CD4-positive, alpha-beta T cell treated with Interferon alpha-2 for 1 hour (primary cell): ENCODE results near the gene PRKN.
"Not testable (repeated sequence)": the region's sequence is repeated elsewhere in the genome, so short reads cannot be mapped to it uniquely, and the experiment has no call there.

Source experiments
- DNase-seq, 2 donors: peaks; one replicate each; pipeline ENCODE4 v3.0.0-alpha.2; 2020 to 2022

PRKN gene

DNA sequence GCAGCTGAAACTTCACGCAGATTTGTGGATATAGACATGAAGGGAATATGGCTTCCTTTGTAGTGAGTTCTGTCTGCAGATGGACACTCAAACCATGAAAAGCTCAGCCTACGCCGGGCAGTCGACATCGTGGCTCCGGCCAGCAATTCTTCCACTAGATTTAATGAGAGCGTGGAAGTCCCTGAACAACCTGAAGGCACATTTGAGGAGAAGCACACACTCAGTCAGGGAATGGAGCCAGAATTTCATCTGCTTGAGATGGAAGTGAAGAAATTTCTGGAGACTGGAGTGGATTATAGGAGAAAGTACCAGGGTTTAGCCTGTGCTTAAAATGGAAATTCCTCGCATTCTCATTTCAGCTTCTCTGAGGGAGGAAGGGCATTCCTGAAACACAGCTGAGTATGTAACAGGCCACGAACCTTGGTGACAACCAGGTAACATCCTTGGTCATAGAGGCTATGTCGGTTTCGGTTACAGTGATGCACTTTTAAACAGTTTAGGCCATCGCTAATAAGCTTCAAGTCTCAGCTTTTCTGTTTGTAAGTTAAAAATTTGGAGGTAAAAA lies 1373.2 kb downstream of the PRKN start:
- DNase-seq, result no peak

DNA sequence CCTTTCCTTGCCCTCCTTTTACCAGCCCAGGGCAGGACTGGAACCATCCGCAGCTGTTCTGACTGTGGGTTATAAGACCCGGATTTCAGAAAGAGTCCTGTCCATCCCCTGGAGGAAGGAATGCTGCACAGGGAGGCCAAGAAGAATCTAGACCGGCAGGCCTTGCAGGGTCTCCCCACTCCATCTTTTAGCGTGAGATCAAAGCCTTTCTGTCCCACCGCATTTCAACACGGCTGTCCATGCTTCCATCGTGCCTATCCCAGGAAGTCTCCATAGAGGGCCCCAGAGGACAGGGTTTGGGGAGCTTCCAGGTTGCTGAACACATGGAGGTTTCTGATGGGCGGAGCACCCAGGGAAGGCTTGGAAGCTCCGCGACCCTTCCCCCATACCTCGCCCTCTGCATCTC lies 1374.4 kb downstream of the PRKN start:
- no peak for DNase-seq

DNA sequence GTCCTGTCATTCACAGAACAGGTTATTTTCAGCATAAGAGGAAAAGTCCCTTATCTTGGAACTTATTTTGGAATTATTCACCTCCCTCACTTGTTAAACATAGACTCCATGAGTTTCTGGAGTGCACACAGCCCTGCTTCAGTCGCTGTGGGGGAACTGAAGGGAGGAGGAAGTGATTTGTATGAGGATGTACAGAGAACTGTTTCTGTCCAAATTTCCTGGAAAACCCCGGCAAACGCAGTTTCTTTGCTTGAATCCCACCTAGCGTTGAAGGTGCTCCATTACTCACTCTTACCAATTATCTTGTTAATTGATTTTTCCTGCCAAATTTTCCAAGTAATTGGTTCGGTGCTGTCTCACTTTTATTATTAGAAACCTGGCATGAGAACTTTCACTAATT lies 1375.7 kb downstream of the PRKN start:
- DNase-seq, result no peak

DNA sequence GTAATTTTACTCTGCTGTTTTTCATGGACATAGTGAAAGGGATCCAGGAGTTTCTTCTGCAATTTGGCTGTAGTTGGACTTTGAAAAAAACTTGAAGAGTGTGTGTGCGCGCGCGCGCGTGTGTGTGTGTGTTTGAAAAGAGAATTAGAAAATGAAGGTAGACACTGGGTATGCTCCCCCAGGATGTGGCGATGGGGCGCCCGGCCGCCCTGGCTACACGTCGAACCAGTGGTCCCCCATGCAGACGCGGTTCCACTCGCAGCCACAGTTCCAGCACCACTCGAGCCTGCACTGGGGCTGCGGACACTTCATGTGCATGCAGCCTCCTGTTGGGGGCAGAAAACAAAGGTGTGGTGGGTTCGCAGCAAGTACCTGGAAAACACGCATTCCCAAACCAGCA lies 1377.7 kb downstream of the PRKN start:
- no peak for DNase-seq

DNA sequence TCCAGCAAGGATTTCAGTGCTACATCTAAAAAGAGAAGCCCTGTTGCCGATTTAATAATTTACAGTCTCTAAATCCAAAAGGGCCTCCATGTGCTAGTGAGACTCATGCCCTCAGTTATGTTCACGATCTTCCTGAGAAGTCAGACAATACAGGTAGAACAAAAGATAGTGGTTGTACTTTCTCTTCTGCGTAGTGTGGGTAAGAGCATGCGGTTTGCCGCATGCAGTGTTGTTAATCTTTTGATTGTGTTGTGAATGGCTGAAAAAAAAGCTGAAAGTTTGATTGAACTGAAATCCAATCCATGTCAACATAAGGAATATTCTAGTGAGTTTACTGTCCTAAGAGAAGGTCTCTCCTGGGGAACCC lies 1379.0 kb downstream of the PRKN start:
- no peak for DNase-seq

DNA sequence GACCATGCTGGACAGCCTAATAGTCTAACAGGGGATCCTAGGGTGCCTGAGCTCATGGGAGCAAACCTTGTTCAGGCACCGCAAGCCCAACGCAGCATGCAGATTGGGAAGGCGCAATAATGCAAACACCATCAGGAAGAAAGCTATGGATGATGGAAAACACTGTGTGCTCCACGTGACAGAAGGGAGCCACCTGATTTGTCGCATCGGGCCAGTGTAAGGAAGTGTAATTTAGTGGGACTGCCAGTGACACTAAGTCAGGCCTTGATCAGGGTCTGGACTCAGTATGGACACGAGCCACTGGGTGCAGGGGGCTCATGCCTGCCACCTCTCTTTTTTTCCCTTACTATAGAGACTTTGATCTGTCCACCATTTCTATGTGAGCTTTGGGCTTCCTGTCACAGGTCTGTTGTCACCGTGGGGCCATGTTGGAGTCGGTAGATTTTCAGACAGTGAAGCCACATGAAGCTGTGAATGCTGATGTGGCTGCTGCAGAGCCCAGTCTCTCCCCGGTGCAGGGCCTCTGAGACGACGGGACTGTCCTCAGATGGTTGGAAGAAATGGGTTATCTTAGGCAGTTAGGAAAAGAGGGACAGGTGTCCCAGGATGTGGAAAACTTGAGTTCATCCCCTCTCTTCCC lies 1379.5 kb downstream of the PRKN start:
- no peak for DNase-seq

DNA sequence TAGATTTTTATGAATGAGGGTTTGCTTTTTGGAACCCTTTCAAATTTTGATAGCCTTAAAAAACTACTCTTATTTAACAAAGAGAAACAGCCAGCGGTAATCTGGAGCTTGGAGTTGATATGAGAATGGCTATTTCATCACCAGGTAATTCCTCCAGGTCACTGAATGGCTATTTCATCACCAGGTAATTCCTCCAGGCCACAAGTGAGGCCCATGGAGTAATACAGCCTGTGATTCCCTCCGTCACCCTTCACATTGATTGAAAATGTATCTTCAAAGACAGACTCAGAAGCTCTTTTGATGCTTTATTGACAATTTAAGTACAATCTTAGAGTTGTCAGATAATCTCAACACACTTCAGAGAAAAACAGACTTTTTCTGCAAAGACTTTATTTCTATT lies 1380.4 kb downstream of the PRKN start:
- DNase-seq, result no peak

DNA sequence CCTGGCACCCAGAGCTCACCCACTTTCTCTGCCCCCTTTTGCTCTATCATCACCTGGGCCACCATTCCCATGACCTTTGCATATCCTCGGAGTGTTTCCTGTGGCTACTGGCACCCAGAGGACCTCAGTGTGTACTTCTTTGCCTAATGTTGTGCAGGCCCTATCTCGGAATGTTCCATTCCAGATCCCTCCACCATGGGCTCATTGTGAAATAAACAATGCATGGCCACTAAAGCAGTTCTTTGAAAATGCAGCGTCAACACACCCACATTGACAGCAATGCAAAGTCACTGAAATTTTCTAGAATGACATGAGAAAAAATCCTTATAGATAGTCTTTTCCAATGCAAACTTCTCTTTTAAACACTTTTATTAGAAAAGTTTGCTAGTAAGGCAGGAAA lies 1380.8 kb downstream of the PRKN start:
- no peak for DNase-seq

DNA sequence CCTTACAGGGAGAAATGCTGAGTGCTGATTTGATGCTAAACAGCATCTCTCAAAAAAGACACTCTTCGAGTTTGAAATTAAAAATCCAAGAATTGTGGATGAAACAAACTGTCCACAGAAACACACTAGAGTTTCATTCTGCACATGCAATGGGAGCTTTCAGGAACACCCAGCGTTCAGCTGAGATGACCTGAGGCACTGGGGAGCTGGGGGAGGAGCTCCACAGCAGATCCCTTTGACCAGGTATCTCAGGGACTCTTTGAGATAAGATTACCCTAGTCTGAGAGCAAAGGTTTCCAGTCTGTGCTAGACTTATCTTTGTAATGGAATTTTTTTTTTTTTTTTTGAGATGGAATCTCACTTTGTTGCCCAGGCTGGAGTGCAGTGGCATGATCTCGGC lies 1382.9 kb downstream of the PRKN start:
- no peak for DNase-seq

DNA sequence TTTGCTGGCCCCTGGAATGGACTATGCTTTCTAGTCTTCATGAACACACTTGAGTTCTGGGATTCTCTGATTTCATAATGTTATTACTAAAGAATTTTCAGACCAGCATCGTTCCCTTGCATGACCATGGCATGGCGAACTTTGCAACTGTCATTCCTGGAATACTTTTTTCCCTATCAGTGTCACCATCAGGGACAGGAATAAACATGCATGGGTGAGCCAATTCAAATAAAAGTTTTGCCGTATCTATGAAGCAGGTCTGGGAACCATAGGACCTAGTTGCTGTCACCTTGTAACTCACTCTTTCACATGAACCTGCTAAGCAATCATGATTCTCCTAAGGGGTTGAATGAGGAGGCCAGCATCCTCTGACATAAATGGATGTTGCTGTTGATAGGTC lies 1385.5 kb downstream of the PRKN start:
- DNase-seq, result no peak

DNA sequence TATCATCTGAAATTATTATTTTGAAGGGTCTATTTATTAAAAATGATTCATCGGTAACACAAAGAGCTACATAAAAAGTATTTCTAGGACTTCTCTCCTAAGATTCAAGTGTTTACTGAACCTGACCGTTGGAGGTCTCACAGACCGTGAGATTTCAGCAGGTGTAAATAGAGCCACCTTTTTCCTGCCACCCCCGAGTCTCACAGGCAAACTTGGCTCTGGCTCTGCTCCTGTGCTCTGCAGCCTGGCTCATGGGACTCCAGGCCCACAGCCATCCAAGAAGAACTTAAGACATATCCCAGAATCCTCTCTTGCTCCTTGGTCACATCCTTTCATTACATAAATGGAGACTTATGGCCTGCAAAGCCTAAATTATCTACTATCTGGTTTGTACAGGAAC lies 1385.9 kb downstream of the PRKN start:
- no peak for DNase-seq

DNA sequence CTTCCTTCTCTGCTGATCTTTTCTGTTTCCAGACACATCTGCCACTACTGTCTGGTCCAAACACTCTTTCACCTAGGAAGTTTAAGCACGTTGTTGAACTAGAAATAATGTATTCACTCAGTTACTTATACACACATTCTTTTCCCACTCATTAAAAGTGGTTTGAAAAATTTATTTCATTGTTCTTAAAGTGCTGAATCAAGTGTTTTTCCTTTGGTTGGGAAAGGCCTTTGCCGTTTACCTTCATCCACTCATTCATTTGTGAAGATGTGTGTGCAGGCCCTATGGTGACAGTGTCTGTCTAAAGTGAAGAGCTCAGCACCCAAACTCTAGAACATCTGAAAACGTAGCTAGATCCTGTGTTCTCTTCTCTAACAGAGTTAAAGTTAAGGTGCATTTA lies 1389.6 kb downstream of the PRKN start:
- no peak for DNase-seq

DNA sequence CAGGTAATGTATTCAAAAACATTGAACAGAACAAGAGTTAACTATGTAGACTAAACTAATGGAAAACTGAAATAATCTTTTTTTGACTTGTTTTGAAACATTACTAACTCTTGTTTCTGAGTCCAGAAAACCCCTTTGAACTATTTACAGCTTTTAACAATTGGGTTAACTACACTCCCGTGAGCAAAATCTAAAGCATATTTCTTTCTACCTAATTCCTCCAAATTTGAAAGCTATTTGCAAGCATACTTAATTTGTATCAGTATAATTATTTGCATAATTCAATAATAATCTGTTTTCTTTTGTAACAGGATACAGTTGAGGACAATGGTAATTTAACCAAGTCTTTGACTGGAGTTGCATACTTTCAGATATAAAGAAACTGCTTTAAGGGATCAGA lies 1391.1 kb downstream of the PRKN start:
- DNase-seq, result no peak

DNA sequence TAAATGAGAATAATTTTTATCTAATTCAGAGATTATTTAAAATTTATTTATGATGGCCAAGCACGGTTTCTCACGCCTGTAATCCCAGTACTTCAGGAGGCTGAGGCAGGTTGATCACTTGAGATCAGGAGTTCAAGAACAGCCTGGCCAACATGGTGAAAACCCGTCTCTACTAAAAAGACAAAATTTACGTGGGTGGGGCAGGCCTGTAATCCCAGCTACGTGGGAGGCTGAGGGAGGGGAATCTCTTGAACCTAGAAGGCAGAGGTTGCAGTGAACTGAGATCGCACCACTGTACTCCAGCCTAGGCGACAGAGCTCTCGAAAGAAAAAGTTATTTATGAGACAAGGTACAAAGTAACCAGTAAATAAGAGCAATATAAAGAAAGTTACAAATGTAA lies 1394.2 kb downstream of the PRKN start:
- no peak for DNase-seq

DNA sequence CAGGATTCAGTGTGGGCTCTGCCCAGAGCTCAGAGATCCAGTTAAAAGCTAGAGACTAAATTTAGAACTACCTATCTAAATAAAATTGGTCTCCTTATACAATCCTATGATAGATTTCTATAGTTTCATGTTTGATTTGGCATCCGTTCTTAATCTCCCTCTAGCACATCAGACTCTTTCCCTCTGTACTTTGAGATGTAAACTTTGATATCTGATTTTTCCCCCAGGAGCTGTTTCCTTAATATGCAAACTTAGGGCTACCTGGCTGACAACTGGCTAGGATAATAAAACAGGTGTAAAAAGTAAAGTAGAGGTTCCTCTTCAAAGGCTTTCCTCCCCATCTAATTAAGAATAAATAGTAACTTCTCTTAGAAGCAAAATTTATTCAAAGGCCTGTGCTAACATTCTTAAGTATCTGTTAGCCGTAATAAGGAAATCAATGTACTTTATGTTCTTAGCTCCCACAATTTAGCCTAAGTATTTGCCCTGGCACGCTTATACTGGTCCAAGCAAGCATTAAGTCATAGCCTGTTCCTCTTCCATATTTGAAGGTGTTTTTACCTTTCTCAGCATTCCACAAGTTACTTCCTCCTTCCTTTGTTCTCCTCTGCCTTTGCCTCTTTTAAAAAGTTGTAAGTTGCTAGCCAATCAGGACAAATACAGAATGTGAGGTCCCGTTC lies 1396.0 kb downstream of the PRKN start:
- not testable (repeated sequence) for DNase-seq

DNA sequence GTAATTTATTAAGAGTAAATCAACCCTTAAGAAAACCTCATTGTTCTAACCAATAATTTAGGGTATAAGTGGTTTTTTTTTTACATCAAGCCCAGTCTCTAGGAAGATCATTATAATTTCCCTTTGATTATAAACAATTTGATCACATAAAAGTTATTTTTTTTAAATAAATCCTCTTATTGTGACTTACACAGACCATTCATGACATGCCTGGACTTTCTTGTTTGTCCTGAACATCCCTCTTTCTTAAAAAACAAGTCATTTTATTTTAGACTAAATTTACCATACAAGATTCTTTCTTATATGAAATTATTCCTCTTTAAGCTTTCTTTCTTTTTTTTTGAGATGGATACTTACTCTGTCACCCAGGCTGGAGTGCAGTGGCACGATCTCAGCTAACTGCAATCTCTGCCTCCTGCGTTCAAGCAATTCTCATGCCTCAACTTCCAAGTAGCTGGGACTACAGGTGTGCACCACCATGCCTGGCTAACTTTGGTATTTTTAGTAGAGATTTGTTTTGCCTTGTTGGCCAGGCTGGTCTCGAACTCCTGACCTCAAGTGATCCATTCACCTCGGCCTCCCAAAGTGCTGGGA lies 1400.1 kb downstream of the PRKN start:
- no peak for DNase-seq

DNA sequence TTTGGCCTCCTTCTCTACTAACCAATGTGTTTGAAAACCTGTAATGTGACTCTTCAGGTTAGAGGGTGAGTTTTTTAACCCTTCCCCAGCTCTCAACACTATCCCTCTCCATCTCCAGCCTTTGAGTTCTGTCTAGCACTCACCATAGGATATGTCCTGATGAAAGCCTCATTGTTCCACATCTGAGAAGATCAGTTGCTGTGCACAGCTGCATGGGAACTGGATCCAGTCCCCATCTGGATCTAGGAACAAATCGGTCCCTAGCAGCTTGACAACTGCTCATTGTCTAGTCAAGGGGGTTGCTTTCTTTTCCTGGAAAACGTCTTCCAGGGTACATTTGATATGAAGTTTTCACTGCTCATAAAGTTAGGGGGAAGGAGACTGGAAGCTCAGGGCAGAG lies 1408.3 kb downstream of the PRKN start:
- DNase-seq, result no peak

DNA sequence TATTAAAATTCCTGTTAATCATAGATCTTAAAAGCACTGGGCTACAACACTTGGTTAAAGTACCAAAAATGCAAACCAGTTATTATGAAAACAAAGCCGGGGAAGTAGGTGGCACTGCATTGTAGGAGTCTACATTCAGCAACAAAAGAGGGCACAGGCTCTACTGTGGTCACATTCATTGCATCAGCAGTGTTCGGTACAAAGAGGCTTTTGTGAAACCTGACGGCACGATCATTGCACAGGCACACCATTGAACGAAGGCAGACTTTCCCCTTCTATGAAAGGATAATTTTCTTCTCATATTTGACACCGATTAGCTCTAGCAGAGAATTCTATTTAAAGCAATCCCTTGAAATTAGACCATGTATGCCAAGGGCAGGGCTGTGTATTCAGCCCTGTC lies 1409.1 kb downstream of the PRKN start:
- no peak for DNase-seq

DNA sequence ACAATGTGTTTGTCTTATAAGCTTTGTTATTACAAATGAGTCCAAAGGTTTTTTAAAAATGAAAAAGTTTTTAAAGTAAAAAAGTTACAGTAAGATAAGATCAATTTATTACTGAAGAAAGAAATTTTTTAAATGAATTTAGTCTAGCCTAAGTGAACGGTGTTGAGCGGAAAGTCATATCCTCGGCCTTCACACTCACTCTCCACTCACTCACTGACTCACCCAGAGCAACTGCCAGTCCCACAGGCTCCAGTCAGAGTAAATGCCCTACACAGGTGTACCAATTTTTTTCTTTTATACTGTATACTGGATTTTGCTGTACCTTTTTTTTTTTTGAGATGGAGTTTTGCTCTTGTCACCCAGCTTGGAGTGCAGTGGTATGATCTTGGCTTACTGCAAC lies 1411.0 kb downstream of the PRKN start:
- DNase-seq, result no peak

DNA sequence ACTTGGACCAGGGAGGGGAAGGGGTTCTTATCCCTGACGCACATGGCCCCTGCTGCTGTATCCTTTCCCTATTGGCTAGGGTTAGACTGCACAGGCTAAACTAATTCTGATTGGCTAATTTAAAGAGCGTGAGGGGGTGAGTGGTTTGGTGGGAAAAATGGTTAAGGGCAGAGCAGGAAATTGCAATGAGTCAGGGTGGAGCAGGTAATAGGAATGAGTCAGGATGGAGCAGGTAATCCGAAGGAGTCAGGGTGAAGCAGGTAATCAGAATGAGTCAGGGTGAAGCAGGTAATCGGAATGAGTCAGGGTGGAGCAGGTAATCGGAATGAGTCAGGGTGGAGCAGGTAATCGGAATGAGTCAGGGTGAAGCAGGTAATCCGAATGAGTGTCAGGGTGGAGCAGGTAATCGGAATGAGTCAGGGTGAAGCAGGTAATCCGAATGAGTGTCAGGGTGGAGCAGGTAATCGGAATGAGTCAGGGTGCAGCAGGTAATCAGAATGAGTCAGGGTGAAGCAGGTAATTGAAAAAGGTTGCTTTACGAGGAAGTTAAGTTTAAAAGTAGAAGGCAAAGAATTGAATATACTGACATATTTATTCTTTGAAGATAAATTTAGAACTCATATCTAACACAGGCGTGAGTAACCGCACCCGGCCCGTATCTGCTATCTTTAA lies 1412.2 kb downstream of the PRKN start:
- not testable (repeated sequence) for DNase-seq

DNA sequence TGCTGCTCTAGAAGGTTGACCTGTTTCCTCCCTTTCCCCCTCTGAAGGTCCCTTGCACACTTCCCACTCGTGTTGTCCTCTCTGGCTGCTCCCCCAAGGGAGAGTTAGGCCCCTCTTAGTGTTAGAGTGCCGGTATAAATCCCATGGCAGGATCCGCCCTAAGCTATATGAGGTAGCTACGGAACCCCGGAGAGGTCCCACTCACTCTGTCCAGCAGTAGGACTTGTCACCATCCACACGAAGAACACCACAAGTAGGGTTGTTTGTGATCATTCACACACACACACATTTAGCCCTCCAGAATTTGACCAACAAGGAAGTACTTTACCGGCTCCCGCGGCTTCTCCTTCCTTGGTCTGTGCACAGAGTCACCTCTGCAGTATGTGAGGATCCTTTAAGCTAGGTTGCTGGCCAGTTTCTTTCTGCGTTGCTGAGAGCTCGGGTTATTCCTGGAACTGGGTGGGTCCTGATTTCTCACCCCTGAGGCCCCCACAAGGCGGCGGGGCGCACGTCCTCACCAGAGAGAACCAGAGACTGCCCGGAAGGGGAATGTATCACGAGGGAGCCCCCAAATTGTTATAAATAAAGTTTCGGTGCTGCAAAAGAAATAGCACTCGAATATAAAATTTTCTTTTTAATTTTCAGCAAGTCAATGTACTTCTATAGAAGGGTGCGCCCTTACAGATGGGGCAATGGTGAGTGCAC lies 1412.9 kb downstream of the PRKN start:
- not testable (repeated sequence) for DNase-seq

DNA sequence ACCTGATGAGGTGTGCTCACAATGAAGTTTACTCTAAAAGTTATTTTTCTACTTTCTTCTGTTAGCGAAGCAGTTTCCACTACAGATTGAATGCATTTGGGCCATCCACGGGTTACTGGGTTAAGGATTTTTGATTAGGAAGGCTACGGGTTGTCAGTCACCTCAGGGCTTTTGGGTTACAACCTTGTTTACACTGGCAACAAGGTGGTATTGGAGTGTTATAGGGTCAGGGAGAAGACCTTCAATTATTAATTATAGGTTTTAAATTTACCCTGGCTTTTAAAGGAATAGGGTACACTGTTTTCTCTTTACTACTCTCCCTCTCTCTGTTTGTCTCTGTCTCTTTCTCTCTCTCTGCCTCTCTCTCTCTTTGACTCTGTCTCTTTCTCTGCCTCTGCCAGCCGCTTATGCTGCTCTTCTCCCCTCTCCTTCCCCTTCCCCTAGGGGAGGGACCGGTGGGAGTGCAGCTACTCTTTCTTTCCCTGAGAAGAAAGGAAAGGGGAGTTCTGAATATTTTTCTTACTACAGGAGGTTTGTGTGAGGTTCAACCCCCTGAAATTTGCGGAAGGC lies 1413.5 kb downstream of the PRKN start:
- DNase-seq, result no peak

DNA sequence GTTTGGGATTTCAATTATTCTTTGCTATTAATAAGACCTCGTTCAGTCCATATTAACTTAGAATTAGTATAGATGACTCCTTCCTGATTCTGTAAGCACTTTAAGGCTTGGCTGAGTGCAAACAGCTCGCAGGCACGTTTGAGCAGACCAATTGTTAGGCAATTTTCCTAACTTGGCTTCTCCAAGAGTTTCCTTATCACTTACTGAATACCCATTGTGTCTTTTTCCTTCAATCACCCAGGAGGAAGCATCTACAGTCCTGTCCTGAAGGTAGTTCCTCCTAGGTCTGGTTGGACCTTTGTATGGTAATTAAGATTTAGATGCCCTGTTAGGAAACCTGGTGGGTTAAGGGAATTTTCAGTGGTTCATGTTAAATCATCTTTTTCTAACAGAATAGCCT lies 1414.1 kb downstream of the PRKN start:
- DNase-seq, result not testable (repeated sequence)
